ENCODE measurements around the gene SH3TC2. TPM values are rescaled to one million over a fixed set of nuclear protein-coding genes. Genes with fewer than 3 reads are reported as not detected.

SH3TC2 gene
- total RNA-seq, 1 donor from 2014 or later, result 0.21 TPM

GRCh38 chr5:149049371-149049781 lies 13.5 kb downstream of the SH3TC2 start:
- Histone ChIP-seq H3K27ac (no peak overlapping the region), H3K27me3 (no peaks in the 10 kb centered on the region), H3K36me3 (no peaks in the 10 kb centered on the region), H3K9me3 (no peaks in the 10 kb centered on the region), H3K4me1 (peaks cover 0 to 3% of the 10 kb centered on the region in 2 donors), H3K4me3 (no peak overlapping the region)
- intact Hi-C loops (cut with DNase I), result no loop called here
- TF ChIP-seq CTCF (IDR thresholded peaks at IDR 0.05), result no peak
- no peak for DNase-seq (ENCODE audit: low spot score in 2 of 2)

- no peaks in the 10 kb centered on the region for H3K36me3 ChIP-seq
Observed at GRCh38 chr5:149048811-149049210, 14.1 kb downstream of the SH3TC2 start.

GRCh38 chr5:149047462-149047861 lies 15.4 kb downstream of the SH3TC2 start:
- no peaks in the 10 kb centered on the region for H3K9me3 ChIP-seq
- intact Hi-C loops (cut with DNase I), result no loop called here
- H3K27me3 ChIP-seq, result no peaks in the 10 kb centered on the region
- H3K4me1 ChIP-seq, result no peaks in the 10 kb centered on the region
- no peak for DNase-seq (ENCODE audit: low spot score in 2 of 2)
- no peak for TF ChIP-seq CTCF (IDR thresholded peaks at IDR 0.05)
- no peaks in the 10 kb centered on the region for H3K36me3 ChIP-seq
- H3K27ac ChIP-seq, result no peak overlapping the region
- H3K4me3 ChIP-seq, result no peak overlapping the region

More at GRCh38 chr5:149048811-149049210, 14.1 kb downstream of the SH3TC2 start:
- H3K9me3 ChIP-seq, result no peaks in the 10 kb centered on the region
- no peak overlapping the region for H3K27ac ChIP-seq
- peaks cover 0 to 3% of the 10 kb centered on the region in 2 donors for H3K4me1 ChIP-seq
- TF ChIP-seq CTCF (IDR thresholded peaks at IDR 0.05), result no peak
- H3K27me3 ChIP-seq, result no peaks in the 10 kb centered on the region
- intact Hi-C loops (cut with DNase I), result no loop called here
- no peak overlapping the region for H3K4me3 ChIP-seq
- DNase-seq (ENCODE audit: low spot score in 2 of 2), result no peak

- intact Hi-C loops (cut with DNase I), result no loop called here
- Histone ChIP-seq H3K27me3 (no peaks in the 10 kb centered on the region), H3K4me1 (no peaks in the 10 kb centered on the region), H3K9me3 (no peaks in the 10 kb centered on the region), H3K36me3 (no peaks in the 10 kb centered on the region), H3K4me3 (no peak overlapping the region), H3K27ac (no peak overlapping the region)
- no peak for TF ChIP-seq CTCF (IDR thresholded peaks at IDR 0.05)
- no peak for DNase-seq (ENCODE audit: low spot score in 2 of 2)
Observed at GRCh38 chr5:149046196-149046829, 16.5 kb downstream of the SH3TC2 start.

- TF ChIP-seq CTCF (IDR thresholded peaks at IDR 0.05), result no peak
- H3K4me1 ChIP-seq, result no peaks in the 10 kb centered on the region
- intact Hi-C loops (cut with DNase I), result no loop called here
Observed at GRCh38 chr5:149045089-149045460, 17.8 kb downstream of the SH3TC2 start.

More at GRCh38 chr5:149045089-149045460, 17.8 kb downstream of the SH3TC2 start:
- Histone ChIP-seq H3K4me3 (no peak overlapping the region), H3K9me3 (no peaks in the 10 kb centered on the region), H3K27ac (no peak overlapping the region), H3K27me3 (no peaks in the 10 kb centered on the region), H3K36me3 (no peaks in the 10 kb centered on the region)
- DNase-seq (ENCODE audit: low spot score in 2 of 2), result no peak

Measured in ascending aorta (tissue), 2 donors.